HEK293T (cell line): ENCODE measurements around the gene TCHH.

Source experiments
- BHLHE40 ChIP-seq: fragments of 450-650 bp; IDR thresholded peaks from 2 replicates; pipeline ENCODE4 v1.6.1; 2016; ENCODE audit warnings: mild to moderate bottlenecking, moderate library complexity, borderline replicate concordance
- SP1 ChIP-seq: fragments of 450-650 bp; IDR thresholded peaks from 2 replicates; pipeline ENCODE4 v1.6.1; 2017
- SUZ12 ChIP-seq: fragments of 450-650 bp; IDR thresholded peaks from 2 replicates; pipeline ENCODE4 v1.6.1; 2016; ENCODE audit warnings: mild to moderate bottlenecking
- TARDBP ChIP-seq: fragments of 450-650 bp; IDR thresholded peaks from 2 replicates; pipeline ENCODE4 v1.6.1; 2016

DNA sequence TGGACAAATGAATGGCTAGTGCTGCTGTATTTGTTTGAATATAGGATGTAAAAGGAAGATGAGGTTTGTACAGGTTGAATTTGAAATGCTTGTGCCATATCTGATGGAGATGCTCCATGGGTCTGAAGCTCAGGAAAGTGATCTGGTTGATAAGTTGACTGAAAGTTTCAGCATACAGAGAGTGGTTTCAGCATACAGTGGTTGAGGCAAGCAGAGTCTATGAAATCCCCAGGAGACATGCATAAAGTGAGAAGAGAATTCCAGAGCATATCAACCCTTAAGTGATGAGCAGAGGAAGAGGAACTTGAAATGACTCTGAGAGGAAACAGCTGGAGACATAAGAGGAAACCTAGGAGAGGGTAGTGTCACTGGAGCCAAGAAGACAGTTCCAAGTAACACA, 48.1 kb downstream of the TCHH start:
- TF ChIP-seq SP1 (no peak), BHLHE40 (no peak), SUZ12 (no peak), TARDBP (no peak)
